ENCODE data around the gene PADI1. TPM values are rescaled to one million over a fixed set of nuclear protein-coding genes. Genes with fewer than 3 reads are reported as not detected.

The PADI1 gene
- total RNA-seq, 1 donor from 2014 or later = not detected

GRCh38 chr1:17200246-17200645 lies 4.7 kb upstream of the PADI1 start:
- H3K9me3 Mint-ChIP-seq (ENCODE audit: low read depth) = no peaks in the 10 kb centered on the region
- peak overlapping the region; percentile 23 for H3K27ac Mint-ChIP-seq
- peaks cover 13% of the 10 kb centered on the region for H3K4me1 Mint-ChIP-seq (ENCODE audit: low read depth)
- no peak overlapping the region for H3K4me3 Mint-ChIP-seq (ENCODE audit: low read depth)
- DNase-seq (ENCODE audit: low spot score, unreplicated experiment) = no peak
- peaks cover 20% of the 10 kb centered on the region for H3K27me3 Mint-ChIP-seq
- TF ChIP-seq CTCF (IDR thresholded peaks at IDR 0.05; ENCODE audit: unreplicated experiment) = no peak
- H3K36me3 Mint-ChIP-seq (ENCODE audit: insufficient read depth) = no peaks in the 10 kb centered on the region

GRCh38 chr1:17200756-17201155 lies 4.2 kb upstream of the PADI1 start:
- H3K36me3 Mint-ChIP-seq (ENCODE audit: insufficient read depth) = no peaks in the 10 kb centered on the region
- no peaks in the 10 kb centered on the region for H3K9me3 Mint-ChIP-seq (ENCODE audit: low read depth)
- H3K4me3 Mint-ChIP-seq (ENCODE audit: low read depth) = no peak overlapping the region
- no peak for DNase-seq (ENCODE audit: low spot score, unreplicated experiment)
- TF ChIP-seq CTCF (IDR thresholded peaks at IDR 0.05; ENCODE audit: unreplicated experiment) = no peak
- H3K4me1 Mint-ChIP-seq (ENCODE audit: low read depth) = peaks cover 13% of the 10 kb centered on the region
- peak overlapping the region; percentile 23 for H3K27ac Mint-ChIP-seq
- H3K27me3 Mint-ChIP-seq = peaks cover 23% of the 10 kb centered on the region

GRCh38 chr1:17201201-17202021 lies 3.5 kb upstream of the PADI1 start:
- Mint-ChIP-seq H3K27ac (peak overlapping the region; percentile 23), H3K36me3 (ENCODE audit: insufficient read depth) (no peaks in the 10 kb centered on the region), H3K9me3 (ENCODE audit: low read depth) (no peaks in the 10 kb centered on the region), H3K27me3 (peaks cover 23% of the 10 kb centered on the region), H3K4me3 (ENCODE audit: low read depth) (no peak overlapping the region), H3K4me1 (ENCODE audit: low read depth) (peaks cover 13% of the 10 kb centered on the region)
- DNase-seq (ENCODE audit: low spot score, unreplicated experiment) = no peak
- TF ChIP-seq CTCF (IDR thresholded peaks at IDR 0.05; ENCODE audit: unreplicated experiment) = no peak

GRCh38 chr1:17205652-17206051 lies 724 bp downstream of the PADI1 start:
- H3K27ac Mint-ChIP-seq = no peak overlapping the region
- peaks cover 21% of the 10 kb centered on the region for H3K27me3 Mint-ChIP-seq

GRCh38 chr1:17206196-17206595 lies 1.3 kb downstream of the PADI1 start:
- no peak overlapping the region for H3K4me3 Mint-ChIP-seq (ENCODE audit: low read depth)
- H3K27me3 Mint-ChIP-seq = peaks cover 21% of the 10 kb centered on the region
- peaks cover 5% of the 10 kb centered on the region for H3K4me1 Mint-ChIP-seq (ENCODE audit: low read depth)
- H3K27ac Mint-ChIP-seq = no peak overlapping the region
- no peaks in the 10 kb centered on the region for H3K36me3 Mint-ChIP-seq (ENCODE audit: insufficient read depth)
- H3K9me3 Mint-ChIP-seq (ENCODE audit: low read depth) = no peaks in the 10 kb centered on the region
- DNase-seq (ENCODE audit: low spot score, unreplicated experiment) = no peak
- no peak for TF ChIP-seq CTCF (IDR thresholded peaks at IDR 0.05; ENCODE audit: unreplicated experiment)

More at GRCh38 chr1:17205652-17206051, 724 bp downstream of the PADI1 start:
- Mint-ChIP-seq H3K4me3 (ENCODE audit: low read depth) (no peak overlapping the region), H3K9me3 (ENCODE audit: low read depth) (no peaks in the 10 kb centered on the region), H3K36me3 (ENCODE audit: insufficient read depth) (no peaks in the 10 kb centered on the region), H3K4me1 (ENCODE audit: low read depth) (peaks cover 10% of the 10 kb centered on the region)
- no peak for TF ChIP-seq CTCF (IDR thresholded peaks at IDR 0.05; ENCODE audit: unreplicated experiment)
- DNase-seq (ENCODE audit: low spot score, unreplicated experiment) = no peak

All from progenitor cell of endocrine pancreas (in vitro differentiated cells).